GM12872 (cell line): Measurements from ENCODE around the gene VAT1L.

ENCODE experiments used
- CTCF ChIP-seq: IDR thresholded peaks from 3 replicates; pipeline ENCODE4 v1.5.1; 2011; ENCODE audit warnings: low read depth, mild to moderate bottlenecking, low read length, moderate library complexity; ENCODE audit not compliant: insufficient read depth

The VAT1L gene

GRCh38 chr16:77784441-77785372, 3.7 kb upstream of the VAT1L start:
- TF ChIP-seq CTCF, result 0 out of 3 replicates have a peak, but pooled peaks have one; percentile 29

- no peak for TF ChIP-seq CTCF
These were observed 3.0 kb upstream of the VAT1L start for GRCh38 chr16:77785373-77785764.

DNA sequence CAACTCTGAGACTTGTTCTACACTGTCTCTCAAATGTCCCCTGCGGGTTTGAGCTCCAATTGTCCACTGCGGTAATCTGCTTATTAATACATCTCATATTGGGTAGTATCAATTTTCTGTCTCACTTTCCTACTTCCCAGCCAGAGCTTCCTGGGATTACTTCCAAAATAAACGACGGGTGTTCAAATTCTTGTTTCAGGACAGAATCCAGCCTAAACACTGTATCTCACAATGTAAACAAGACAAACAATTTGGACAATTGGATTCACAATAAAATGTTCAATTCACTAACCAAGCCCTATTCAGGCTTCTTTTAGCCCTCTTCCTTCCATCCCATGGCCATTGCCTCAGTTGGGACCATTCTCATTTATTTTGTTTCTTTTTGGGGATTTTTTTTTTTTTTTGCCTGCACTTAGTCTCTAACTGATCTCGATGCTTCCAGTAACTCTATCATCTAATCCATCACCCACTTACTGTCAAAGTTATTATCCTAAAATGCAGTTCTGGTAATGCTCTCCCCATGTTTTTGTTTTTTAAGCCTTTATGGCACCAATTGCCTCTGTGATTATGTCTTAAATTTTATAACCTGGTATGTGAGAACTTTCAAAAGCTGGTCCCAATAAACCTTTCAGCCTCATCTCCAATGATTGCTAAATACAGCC, 2.0 kb upstream of the VAT1L start:
- no peak for TF ChIP-seq CTCF

DNA sequence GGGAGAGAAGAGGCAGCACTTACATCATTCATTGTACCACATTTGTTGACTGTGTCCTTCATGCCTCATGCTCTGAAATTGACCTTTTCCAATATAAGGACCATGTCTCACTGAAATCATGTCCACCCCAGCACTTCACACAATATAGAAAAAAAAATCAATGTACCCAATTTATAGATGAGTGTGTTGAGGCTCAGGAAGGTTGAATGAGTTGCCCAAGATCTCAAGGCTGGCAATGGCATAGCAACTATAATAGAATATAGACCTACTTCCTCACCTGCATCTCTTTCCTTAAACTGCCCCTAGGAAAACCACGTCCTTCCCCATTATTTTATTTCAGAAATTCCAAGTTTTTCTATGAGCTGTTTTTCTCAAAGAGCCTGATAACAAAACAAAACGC, 912 bp upstream of the VAT1L start:
- TF ChIP-seq CTCF, result no peak

GRCh38 chr16:77789085-77790008, 983 bp downstream of the VAT1L start:
- no peak for TF ChIP-seq CTCF

GRCh38 chr16:77790009-77790372, 1.6 kb downstream of the VAT1L start:
- TF ChIP-seq CTCF, result no peak

DNA sequence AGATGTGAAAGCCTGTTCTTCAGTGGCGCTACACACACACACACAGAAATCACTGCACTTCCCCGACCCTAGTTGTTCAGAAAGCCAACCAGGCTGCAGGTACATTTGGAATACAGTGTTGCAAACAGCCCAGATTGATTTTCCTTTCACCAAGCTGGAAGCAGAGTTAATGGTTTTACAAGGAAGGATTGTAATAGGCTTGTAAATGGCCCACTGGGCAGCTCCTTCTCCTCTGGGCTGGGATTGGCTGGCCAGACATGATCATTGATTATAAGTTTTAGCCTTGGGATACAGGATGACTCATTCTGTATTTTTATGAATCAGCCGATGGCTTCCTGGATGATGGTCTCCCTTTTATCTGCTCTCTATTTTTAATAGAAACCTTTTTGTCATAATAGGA, 2.5 kb downstream of the VAT1L start:
- no peak for TF ChIP-seq CTCF
